IPS-18c (cell line): ENCODE results near the gene GALNT11.
"Not testable (repeated sequence)": the region's sequence is repeated elsewhere in the genome, so short reads cannot be mapped to it uniquely, and the experiment has no call there.

Experiments used
- H3K4me3 ChIP-seq: 2 replicates; pipeline ENCODE4 v1.7.0; 2013; ENCODE audit warnings: low read depth, mild to moderate bottlenecking, low read length, moderate library complexity; ENCODE audit not compliant: insufficient read depth
- H3K9me3 ChIP-seq: one replicate; pipeline ENCODE4 v1.6.1; 2013; ENCODE audit warnings: mild to moderate bottlenecking, low read length, moderate library complexity; ENCODE audit not compliant: control insufficient read depth, insufficient read depth

The GALNT11 gene

DNA sequence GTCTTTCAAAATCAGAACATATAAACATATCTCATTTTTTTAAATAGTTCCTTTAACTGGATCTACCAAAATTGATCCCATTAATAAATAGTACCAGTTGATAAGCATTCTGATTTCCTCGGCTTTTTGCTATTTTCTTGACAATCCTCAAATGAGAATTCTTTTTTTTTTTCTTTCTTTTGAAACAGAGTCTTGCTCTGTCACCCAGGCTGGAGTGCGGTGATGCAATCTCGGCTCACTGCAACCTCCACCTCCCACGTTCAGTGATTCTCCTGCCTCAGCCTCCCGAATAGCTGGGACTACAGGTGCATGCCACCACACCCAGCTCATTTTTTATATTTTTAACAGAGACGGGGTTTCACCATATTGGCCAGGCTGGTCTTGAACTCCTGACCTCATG, 7.8 kb upstream of the GALNT11 start:
- H3K4me3 ChIP-seq, H3K9me3 ChIP-seq: not testable (repeated sequence)

DNA sequence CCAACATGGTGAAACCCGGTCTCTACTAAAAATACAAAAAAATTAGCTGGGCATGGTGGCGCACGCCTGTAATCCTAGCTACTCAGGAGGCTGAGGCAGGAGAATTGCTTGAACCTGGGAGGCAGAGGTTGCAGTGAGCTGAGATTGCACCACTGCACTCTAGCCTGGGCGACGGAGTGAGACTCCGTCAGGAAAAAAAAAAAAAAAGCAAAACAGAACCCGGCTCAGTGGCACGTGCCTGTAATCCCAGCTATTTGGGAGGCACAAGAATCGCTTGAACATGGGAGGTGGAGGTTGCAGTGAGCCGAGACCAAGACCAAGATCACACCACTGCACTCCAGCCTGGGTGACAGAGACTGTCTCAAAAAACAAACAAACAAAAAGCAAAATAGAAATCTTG, 3.7 kb upstream of the GALNT11 start:
- not testable (repeated sequence) for H3K4me3 ChIP-seq, H3K9me3 ChIP-seq

DNA sequence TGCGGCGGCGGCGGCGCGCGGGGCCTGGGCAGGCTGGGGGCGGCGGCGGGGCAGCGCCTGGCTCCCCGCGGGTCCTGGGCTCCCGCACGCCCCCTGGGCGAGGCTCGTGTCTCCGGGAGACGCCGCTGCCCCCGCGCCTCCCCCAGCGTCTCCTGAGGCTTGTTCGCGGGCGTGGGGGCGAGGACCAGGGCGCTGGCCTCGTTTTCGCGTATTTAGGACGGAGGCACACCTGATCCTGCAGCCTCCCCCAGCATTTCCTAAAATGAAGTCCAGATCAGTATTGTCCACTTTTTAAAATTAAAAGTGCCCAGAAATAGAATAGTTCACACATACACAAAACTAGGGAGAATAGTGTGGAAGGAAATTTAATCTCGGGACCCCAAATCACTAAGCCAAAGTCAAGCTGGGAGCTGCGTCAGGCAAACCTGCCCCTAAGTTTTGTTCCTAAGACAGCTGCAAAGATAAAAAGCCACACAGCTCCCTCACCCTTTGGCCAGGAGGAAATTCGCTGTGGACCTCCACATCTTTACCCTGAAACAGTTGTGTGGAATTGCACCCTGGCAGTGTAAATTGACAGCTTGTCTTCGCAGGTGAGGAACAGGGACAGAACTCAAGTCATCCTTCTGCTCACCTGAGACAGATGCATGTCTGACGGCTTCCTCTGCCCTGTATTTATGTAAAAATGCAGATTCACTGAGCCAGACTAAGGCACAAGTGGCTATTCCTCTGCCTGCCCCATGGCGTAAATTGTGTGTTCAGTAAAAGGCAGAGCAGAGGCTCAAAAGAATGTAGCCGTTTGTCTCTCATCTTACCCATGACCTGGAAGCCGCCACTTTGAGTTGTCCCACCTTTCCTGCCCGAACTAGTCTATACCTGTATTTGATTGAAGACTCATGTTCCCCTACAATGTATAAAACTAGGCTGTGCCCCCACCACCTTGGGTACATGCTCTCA, 740 bp downstream of the GALNT11 start:
- peak overlapping the region; percentile 88 for H3K4me3 ChIP-seq

DNA sequence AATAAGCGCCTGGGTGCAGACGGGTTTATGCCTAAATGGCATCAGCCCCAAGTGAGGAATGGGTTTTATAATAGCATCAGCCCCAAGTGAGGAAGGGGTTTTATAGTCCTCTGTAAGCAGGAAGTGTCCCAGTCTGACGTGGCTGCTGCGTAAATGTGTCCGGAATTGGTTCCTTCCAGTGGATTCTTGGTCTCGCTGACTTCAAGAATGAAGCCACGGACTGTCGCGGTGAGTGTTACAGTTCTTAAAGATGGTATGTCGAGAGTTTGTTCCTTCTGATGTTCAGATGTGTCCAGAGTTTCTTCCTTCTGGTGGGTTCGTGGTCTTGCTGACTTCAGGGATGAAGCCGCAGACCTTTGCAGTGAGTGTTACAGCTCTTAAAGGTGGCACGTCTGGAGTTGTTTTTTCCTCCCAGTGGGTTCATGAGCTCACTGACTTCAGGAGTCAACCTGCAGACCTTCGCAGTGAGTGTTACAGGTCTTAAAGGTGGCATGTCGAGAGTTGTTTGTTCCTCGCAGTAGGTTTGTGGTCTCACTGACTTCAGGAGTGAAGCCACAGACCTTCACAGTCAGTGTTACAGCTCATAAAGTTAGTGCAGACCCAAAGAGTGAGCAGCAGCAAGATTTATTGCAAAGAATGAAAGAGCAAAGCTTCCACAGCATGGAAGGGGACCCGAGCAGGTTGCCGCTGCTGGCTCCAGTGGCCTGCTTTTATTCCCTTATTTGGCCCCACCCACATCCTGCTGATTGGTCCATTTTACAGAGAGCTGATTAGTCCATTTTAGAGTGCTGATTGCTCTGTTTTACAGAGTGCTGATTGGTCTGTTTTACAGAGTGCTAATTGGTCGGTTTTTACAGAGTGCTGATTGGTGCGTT, 2.3 kb downstream of the GALNT11 start:
- H3K4me3 ChIP-seq, H3K9me3 ChIP-seq: not testable (repeated sequence)

More for the DNA sequence above, 740 bp downstream of the GALNT11 start:
- H3K9me3 ChIP-seq: peaks cover 2% of the 10 kb centered on the region

DNA sequence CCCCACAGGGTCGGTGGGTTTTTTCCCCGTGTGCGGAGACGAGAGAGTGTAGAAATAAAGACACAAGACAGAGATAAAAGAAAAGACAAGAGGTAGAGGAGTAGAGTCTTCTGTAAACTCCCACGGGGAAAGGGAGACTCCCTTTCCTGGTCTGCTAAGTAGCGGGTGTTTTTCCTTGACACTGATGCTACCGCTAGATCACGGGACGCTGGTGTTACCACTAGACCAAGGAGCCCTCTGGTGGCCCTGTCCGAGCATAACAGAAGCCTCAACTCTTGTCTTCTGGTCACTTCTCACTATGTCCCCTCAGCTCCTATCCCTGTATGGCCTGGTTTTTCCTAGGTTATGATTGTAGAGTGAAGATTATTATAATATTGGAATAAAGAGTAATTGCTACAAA, 4.6 kb downstream of the GALNT11 start:
- H3K9me3 ChIP-seq, H3K4me3 ChIP-seq: not testable (repeated sequence)

DNA sequence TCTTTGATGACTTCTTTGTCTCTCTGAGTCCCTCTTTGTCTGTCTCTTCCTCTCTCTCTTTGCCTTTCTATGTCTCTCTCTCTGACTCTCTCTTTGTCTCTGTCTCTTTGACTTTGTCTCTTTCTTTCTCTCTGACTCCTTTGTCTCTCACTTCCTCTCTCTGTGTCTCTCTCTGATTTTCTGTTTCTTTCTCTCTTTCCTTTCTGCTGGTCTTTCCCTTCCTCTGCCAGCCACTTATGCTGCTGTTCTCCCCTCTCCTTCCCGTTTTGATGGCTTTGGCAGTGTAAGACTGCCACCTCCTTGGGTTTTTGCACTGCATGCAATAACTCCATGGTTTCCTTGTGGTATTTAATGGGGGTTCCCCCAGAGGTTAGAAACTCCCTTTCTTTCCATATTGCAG, 5.2 kb downstream of the GALNT11 start:
- not testable (repeated sequence) for H3K4me3 ChIP-seq, H3K9me3 ChIP-seq

DNA sequence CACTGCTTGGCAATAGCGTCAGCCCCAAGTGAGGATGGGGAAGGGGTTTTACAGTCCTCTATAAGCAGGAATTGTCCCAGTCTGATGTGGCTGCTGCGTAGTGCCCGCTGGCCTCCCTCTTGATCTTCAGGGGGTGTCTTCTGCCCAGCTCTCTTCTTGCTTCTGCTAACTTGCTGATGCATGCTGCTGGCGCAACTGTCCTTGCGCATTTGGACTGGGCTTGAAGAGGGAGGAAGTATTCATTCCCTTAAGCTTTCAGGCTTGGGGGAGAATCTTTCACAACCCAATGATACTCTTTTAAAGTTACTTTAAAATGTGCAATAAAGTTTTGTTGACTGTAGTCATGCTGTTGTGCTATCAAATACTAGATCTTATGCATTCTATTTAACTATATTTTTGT, 10.3 kb downstream of the GALNT11 start:
- Histone ChIP-seq H3K4me3 (peak overlapping the region; percentile 2), H3K9me3 (peaks cover 3% of the 10 kb centered on the region)

DNA sequence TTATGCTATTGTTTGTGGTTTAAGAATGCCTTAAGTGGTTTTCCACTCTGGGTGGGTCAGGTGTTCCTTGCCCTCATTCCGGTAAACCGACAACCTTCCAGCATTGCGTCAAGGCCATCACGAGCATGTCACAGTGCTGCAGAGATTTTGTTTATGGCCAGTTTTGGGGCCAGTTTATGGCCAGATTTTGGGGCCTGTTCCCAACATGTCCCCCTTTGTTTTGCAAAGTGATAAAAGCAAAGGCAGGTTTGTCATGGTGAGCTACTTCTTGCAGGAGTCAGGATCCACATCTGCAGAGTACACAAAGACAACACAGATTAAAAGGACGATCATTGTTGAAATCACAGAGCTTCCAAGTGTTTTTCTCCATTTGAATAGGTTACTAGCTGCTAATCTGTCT, 12.9 kb downstream of the GALNT11 start:
- not testable (repeated sequence) for H3K9me3 ChIP-seq, H3K4me3 ChIP-seq

DNA sequence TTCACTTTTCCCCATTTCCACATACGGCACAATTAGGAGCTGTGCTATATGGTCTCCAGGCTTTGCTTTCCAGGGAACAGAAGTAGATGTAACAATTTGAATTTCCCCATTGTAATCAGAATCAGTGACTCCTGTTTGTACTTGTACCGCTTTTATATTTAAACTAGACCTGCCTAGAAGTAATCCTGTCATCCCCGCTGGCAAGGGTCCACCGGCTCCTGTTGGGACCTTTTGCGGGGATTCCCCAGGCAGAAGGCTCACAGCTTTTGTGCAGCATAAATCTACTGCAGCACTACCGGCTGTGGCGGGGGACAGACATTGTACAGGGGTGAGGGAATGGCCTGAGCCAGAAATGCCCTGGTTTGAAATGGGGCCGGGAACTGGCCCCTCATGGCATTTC, 17.6 kb downstream of the GALNT11 start:
- H3K4me3 ChIP-seq, H3K9me3 ChIP-seq: not testable (repeated sequence)

DNA sequence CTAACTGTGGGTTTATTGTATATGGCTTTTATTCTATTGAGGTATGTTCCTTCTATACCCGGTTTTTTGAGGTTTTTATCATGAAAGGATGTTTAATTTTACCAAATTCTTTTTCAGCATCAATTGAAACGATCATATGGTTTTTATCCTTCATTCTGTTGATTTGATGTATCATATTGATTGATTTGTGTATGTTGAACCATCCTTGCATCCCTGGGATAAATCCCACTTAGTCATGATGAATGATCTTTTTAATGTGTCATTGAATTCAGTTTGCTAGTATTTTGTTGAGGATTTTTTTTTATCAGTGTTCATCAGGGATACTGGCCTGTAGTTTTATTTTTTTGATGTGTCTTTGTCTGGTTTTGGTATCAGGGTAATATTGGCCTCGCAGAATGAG, 19.4 kb downstream of the GALNT11 start:
- not testable (repeated sequence) for H3K4me3 ChIP-seq, H3K9me3 ChIP-seq

DNA sequence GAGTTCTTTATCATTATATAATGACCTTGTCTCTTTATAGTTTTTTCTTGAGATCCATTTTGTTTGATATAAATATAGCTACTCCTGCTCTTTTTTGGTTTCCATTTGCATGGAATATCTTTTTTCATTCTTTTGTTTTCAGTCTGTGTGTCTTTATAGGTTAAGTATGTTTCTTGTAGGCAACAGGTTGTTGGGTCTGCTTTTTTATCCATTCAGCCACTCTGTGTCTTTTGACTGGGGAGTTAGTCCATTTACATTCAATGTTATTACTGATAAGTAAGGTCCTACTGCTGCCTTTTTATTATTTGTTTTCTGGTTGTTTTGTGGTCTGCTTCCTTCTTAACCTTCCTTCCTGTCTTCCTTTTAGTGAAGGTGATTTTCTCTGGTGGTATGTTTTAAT, 21.1 kb downstream of the GALNT11 start:
- Histone ChIP-seq H3K4me3 (no peak overlapping the region), H3K9me3 (peaks cover 7% of the 10 kb centered on the region)

DNA sequence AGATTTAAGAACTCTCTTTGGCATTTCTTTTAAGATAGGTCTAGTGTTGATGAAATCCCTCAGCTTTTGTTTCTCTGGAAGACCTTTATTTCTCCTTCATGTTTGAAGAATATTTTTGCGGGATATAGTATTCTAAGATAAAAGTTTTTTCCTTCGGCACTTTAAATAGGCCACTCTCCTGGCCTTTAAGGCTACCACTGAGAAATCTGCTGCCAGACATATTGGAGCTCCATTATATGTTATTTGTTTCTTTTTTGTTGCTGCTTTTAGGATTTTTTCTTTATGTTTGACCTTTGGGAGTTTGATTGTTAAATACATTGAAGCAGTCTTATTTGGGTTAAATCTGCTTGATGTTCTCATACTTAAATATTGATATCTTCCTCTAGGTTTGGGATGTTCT, 22.6 kb downstream of the GALNT11 start:
- Histone ChIP-seq H3K4me3 (no peak overlapping the region), H3K9me3 (peaks cover 7% of the 10 kb centered on the region)

DNA sequence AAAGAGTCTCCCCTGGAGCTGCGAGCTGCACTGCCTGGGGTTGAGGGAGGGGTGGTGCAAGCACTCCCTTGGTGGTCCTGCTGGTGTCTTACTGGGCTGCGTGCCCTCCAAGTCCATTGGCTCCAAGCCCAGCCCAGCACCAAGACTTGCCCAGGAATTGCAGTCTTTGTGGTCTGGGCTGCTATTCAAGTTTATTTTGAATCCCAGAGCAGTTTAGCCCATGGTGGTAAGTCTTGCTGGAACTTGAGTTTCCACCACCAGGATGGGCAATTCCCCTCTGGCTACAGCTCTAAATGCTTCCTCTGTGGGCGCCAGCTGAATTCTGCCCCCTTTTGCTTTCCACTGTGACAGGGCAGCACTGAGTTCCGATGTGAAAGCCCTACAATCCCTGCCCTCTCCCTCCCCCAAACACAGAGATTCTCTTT, 25.1 kb downstream of the GALNT11 start:
- peaks cover 2% of the 10 kb centered on the region for H3K9me3 ChIP-seq
- no peak overlapping the region for H3K4me3 ChIP-seq

DNA sequence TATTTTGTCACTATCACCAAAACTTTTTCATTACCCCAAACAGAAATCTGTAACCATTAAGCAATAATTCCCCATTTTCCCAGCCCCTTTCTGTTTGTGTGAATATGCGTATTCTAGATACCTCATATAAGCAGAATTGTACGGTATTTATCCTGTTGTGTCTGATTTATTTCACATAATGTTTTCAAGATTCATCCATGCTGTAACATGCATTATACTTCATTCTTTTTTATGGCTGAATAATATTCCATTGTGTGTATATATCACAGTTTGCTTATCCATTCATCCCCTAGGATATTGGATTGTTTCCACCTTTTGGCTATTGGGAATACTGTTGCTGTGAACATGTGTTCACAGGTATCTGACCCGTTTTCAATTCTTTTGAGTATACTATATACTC, 26.5 kb downstream of the GALNT11 start:
- Histone ChIP-seq H3K4me3 (no peak overlapping the region), H3K9me3 (peaks cover 2% of the 10 kb centered on the region)

DNA sequence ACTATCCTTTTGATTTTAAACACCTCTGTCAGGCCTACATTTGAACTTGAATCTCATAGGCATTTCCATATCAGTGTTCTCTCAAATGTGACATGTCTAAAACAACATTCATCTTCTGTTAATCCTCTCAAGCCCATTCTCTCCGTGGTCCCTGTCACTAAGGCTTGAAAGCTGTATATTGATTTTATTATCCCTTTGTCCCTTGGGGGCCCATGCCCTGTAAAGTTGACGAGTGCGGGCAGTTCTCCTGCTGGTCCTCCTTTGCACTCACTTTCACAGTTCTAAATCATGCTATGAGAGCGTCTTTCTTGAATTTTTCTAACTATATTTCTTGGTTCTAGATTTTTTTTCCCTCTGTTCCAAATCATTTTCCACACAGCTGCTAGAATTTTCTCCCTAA, 27.3 kb downstream of the GALNT11 start:
- no peak overlapping the region for H3K4me3 ChIP-seq

DNA sequence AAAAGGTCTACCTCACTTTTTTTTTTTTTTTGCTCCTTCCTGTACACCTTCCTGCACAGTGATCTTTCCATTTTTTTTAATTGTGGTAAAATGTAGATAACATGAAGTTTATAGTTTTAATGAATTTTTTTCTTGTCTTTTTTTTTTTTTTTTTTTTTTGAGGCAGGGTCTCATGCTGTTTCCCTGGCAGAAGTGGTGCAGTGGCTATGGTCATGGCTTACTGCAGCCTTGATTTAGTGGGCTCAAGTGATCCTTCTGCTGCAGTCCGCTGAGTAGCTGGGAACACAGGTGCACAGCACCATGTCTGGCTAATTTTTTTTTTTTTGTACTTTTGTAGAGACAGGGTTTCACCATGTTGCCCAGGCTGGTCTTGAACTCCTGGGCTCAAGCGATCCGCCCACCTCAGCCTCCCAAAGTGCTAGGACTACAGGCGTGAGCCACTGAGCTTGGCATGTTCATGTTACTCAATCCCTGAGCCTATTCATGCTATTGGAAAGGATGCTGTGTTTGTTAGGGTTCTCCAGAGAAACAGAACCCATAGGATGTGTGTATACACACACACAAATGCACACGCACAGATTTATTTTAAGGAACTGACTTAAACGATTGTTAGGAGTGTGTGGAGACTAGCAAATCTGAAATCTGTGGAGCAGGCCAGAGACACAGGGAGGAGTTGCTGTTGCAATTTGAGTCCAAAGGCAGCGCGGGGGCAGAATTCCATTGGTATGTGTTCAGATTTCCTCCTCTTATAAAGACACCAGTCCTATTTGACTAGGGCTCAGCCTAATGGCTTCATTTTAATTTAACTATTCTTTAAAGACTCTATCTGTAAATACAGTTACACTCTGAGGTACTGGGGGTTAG, 29.1 kb downstream of the GALNT11 start:
- no peaks in the 10 kb centered on the region for H3K9me3 ChIP-seq
- H3K4me3 ChIP-seq: no peak overlapping the region

More for the DNA sequence above, 27.3 kb downstream of the GALNT11 start:
- H3K9me3 ChIP-seq: no peaks in the 10 kb centered on the region

DNA sequence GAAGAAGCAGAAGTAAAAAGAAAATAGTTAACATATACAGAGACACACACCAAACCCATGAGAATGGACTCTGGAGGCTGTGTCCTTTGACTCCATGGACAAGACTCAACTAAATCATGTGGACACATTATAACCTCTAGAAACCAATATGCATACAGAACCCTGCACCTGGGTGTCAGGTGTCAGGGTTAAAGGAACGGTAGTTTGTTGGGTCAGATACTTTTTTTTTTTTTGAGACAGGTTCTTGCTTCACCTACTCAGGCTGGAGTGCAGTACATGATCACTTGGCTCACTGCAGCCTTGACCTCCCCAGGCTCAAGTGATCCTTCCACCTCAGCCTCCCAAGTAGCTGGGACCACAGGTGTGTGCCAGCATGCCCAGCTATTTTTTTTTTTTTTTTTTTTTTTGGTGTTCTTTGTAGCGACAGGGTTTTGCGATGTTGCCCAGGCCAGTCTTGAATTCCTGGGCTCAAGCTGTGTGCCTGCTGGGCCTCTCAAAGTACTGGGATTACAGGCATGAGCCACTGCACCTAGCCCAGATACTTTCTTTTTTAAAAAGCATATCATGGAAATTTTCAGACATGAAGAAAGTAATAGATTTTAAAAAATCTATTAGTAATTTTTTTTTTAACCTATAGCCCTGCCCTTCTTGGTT, 31.3 kb downstream of the GALNT11 start:
- H3K4me3 ChIP-seq: no peak overlapping the region
- no peaks in the 10 kb centered on the region for H3K9me3 ChIP-seq
